NCI-H446 treated with DMSO at 0.1 percent for 48 hours (cell line): ENCODE measurements around the gene HERC6.
"Not testable (repeated sequence)": the region's sequence is repeated elsewhere in the genome, so short reads cannot be mapped to it uniquely, and the experiment has no call there.

ENCODE experiments used
- DNase-seq: peaks from one replicate; lab custom pipeline; 2025; lab: John Stamatoyannopoulos, UW

Gene HERC6

GRCh38 chr4:88378691-88379559, at the start of gene HERC6:
Gene HERC6 (plus strand): TSS chr4:88378852. CDS start chr4:88378922, 70 bp downstream.
- DNase-seq, result no peak

DNA sequence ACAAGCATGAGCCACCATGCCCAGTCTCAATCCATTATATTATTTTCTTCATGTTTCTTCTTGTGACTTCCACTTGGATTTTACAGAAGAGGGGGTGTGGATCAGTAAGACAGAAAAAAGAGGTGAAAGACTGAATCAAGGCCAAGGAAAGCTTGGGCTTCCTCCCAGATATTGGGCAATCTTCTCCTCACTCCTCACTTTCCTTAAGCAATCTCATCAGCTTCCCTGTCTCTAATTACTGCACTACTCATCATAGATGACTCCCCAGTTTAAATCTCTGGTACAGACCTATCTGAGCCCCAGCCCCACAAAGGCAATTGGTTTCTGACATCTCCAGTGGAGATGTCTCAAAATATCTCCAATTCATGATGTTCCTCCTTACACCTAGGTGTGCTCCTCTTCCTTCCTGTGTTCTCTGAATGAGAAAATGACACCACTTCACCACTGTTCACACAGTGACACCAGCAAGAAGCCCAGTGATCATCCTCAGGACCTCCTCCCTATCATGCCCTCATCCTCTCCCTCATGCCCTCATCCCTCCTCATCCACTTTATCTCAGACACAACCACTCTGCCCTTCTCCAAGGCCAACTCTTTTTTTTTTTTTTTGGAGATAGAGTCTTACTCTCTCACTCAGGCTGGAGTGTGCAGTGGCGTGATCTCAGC, 44.8 kb upstream of the HERC6 start:
- no peak for DNase-seq

GRCh38 chr4:88335092-88335665, 43.5 kb upstream of the HERC6 start:
- no peak for DNase-seq

DNA sequence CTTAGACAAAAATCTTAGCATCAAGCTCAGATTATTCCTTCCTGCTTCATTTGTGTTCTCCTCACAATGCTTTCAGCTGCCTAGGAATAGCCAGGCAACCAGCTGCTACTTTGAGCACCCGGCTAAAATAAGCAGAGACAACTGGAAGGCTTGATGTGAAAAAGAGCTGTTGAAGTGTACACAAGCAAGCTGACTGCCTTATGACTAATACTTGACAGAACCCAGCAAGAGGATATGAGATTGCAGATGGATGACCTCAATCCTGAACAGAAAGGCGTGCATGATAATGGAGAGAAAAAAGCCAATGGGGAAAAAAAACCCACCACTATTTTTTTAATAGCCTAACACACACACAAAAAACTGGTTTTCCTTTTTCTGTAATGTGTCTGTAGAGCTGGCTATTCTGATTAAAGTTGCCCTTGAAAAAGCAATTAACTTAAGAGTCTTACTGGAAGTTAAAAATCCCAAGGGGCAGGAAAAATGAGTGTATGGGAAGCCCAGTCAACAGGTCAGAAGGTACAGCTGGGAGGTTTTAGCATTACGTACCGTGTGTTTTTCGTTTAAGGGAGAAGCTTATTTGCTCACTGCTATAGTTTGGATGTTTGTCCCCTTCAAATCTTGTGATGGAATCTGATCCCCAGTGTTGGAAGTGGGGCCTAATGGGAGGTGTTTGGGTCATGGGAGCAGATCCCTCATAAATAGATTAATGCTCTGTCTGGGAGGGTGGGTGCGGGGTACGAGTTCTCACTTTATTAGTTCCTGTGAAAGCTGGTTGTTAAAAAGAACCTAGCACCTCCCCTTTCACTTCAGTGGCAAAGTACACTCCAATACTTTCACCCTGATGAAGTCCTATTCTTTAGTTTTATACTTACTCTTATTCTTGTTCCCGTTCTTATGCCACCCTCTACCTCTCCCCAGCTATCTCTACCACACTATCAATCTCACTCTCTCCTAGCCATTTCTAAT, 37.1 kb upstream of the HERC6 start:
- DNase-seq, result no peak

GRCh38 chr4:88346902-88347301, 31.8 kb upstream of the HERC6 start:
- DNase-seq, result not testable (repeated sequence)

- not testable (repeated sequence) for DNase-seq
Measured at GRCh38 chr4:88348761-88349160, 29.9 kb upstream of the HERC6 start.

DNA sequence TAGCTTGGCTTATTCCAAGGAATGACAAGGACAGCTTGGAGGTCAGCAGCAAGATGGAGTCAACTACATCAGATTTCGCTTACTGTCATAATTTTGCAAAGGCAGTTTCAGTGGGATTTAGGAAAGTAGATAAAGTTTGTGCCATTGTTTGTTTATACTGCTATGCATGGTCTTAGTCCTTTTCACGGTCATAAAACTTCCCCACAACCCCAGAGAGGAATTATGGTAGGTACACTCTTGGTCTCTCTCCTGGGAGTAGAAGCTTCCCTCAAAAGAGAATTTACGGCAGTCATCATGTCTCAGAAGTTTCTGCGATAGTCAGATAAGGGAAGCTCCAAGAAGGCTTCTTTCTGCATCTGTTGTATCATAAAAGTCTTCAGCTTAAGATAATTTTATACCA, 27.9 kb upstream of the HERC6 start:
- DNase-seq, result no peak

DNA sequence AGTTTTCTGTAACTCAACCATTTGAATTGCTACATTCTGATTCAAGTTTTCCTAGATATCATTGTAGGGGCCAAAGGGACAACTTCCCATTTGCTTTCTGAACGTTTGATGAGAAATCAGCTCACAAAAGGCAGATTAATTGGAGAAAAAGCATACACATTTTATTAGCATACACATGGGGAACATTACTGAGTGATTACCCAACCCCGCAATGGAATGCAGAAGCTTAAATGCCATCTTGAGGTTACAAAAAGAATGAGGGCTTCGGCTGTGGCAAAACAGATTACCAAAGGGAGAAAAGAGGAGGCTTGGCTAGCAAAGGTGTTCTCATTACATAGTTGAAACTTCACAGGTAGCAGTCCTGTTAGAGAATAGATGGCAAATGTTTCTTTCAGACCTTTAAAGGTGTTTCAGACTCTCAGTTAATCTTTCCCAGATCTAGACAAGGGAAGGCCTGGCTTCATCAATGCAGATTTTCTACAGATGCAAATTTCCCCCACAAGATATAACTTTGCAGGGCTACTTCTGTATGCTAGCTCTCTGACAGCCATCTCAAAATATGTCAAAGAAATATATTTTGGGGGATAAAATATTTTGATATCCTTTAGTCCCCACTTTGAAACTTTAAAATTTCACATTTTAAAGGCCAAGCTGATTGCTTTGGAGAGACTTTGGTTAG, 26.5 kb upstream of the HERC6 start:
- DNase-seq, result no peak

DNA sequence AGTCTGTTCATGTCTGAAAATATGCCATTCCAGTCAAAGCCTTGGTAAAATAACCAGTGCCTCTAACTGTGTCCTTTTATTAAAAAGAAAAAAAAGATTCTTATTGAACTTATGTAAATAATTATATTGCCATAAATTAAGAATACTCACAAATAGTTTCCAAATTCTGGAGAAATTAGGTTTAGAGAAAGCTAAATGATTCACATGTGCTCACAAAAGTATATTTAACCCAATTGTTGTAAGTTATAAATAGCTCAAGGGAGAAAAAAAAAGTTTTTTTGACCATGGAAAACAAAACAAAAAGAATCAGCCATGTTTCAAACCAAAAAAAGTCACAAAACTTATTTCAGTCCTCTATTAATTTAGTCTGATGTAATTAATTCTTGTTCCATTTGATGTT, 25.3 kb upstream of the HERC6 start:
- DNase-seq, result no peak

DNA sequence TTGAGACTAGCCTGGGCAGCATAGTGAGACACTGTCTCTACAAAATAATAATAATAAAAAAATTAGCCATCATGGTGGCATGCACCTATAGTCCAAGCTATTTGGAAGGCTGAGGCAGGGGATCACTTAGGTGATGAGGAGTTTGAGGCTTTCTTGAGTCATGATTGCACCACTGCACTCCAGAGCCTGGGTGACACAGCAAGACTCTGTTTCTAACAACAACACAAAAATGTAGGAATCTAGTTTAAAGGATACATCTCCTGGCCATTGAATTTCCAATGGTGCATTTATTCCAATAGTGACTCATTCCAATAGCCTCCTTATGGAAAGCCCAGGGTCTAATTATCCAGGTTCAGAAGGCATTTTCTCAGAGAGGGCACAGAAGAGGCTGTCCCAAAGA, 21.9 kb upstream of the HERC6 start:
- no peak for DNase-seq

DNA sequence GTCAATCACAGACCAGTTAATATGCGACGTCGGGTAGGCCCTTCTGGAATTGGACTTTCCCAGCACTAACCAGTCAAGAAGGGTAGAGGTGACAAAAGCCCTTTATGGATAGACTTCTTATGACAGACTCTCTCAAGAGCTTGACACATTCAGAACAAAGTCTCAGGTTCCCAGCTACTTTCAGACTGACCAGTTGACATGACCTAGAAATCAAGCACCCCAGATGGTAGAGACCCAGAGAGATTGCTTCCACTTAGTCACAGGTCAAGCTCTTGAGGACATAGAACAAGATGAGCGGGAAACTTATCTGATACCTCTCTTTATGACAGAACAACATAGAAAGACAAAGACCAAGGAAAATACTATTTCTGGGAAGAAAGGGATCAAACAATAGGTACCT, 21.4 kb upstream of the HERC6 start:
- no peak for DNase-seq

GRCh38 chr4:88359558-88359957, 19.1 kb upstream of the HERC6 start:
- no peak for DNase-seq

DNA sequence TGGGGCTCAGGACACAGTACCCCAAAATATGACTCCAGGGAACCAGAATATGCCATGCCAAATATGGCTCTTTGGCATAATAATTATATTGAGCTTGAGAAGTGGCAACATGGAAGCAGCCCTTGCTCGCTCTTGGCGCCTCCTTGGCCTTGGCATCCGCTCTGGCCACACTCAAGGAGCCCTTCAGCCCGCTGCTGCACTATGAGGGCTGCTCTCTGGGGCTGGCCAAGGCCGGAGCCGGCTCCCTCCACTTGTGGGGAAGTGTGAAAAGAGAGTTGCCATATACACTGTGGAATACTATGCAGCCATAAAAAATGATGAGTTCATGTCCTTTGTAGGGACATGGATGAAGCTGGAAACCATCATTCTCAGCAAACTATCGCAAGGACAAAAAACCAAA, 18.4 kb upstream of the HERC6 start:
- DNase-seq, result no peak

DNA sequence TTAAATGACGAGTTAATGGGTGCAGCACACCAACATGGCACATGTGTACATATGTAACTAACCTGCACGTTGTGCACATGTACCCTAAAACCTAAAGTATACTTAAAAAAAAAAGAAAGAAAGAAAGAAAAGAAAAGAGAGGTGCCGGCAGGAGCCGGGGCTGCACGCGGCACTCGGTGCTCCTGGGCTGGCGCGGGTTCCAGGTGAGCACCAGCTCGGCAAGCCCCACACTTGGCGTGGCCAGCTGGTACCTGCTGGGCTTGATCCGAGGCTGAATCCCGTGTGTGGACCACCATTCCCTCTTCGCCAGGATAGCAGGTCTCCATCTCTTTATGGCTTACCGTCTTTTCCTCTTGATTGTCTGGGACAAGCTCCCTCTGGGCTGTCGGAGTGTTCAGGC, 17.9 kb upstream of the HERC6 start:
- DNase-seq, result no peak

DNA sequence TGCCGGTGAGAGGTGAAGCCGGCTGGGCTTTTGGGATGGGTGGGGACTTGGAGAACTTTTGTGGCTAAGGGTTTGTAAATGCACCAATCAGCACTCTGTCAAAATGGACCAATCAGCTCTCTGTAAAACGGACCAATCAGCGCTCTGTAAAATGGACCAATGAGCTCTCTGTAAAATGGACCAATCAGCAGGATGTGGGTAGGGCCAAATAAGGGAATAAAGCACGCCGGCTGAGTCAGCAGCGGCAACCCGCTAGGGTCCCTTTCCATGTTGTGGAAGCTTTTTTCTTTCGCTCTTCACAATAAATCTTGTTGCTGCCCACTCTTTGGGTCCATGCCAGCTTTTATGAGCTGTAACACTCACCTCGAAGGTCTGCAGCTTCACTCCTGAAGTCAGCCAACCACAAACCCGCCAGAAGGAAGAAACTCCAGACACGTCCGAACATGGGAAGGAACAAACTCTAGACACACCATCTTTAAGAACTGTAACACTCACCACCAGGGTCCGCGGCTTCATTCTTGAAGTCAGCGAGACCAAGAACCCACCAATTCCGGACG, 17.4 kb upstream of the HERC6 start:
- not testable (repeated sequence) for DNase-seq

DNA sequence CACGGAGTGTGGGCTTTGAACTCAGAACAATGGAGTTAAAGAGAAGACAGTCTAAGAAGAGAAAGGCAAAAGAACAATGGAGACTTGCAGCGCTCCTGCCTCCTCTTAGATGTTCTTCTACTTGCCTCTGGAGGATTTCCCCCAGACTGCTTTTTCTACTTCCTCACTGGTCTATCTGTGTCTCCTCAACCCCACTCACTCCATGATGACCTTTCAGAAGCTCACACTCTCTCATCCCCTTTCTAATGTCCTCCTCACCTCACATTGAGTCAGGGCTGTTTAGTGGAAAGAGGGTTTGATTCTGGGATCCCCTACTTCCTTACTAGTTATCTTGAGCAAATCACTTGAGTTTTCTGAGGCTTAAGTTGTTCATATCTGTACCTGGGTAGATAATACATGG, 12.2 kb upstream of the HERC6 start:
- DNase-seq, result no peak

DNA sequence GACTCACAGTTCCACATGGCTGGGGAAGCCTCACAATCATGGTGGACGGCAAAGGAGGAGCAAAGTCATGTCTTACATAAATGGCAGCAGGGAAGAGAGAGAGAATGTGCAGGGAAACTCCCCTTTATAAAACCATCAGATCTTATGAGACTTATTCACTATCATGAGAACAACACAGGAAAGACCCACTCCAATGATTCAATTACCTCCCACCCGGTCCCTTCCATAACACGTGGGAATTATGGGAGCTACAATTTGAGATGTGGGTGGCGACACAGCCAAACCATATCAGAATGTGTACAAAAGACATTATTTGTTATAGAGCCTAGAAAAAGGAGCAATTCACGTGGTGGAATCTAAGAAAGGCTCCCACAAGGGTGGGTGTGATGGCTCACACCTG, 10.8 kb upstream of the HERC6 start:
- no peak for DNase-seq

DNA sequence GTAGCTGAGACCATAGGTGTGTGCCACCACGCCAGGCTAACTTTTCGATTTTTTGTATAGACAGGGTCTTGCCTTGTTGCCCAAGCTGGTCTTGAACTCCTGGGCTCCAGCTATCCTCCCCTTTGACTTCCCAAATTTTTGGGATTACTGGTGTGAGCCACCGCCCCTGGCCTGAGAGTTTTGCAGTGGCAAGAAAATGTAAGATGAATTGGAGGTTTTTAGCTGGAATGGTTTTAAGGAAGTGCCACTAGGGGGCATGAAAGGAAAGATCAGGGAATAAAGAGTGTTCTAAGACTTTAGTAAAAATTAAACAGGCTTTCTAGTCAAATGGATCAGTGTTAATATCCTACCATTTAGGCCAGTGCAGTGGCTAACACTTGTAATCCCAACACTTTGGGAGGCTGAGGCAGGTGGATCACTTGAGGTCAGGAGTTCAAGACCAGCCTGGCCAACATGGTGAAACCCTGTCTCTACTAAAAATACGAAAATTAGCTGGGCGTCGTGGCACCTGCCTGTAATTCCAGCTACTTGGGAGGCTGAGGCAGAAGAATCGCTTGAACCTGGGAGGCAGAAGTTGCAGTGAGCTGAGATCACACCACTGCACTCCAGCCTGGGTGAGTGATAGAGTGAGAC, 9.4 kb upstream of the HERC6 start:
- not testable (repeated sequence) for DNase-seq

GRCh38 chr4:88381123-88381522, 2.5 kb downstream of the HERC6 start:
- no peak for DNase-seq

DNA sequence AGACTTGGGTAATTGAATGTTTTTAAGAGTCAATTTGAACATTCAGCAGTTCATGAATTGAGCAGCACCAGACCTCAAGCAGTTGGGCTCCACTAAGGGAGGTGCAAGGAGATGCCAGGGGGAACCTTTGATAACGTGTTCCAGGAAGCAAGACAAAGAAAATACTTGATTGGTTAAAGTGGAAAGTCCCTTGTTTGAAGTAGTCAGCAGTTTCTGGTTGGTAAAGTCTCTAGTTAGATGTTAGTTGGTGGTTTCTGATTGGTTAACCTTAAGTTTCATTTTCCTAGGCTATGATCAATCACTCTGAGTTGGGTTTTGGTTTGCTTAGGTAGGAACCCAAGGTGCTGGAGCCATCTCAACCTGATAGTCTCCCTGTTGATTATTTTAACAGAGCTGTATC, 4.0 kb downstream of the HERC6 start:
- no peak for DNase-seq

DNA sequence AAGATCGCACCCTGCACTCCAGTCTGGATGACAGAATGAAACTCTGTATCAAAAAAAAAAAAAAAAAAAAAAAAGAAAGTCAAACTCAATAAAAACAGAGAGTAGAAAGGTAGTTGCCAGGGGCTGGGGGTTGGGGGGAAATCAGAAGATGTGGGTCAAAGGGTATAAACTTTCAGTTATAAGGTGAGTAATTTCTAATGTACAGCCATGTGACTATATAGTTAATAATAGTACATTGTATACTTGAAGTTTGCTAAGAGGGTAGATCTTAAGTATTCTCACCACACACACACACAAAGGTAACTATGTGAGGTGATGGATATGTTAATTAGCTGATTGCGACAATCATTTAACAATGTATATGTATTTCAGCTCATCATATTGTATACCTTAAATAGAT, 11.5 kb downstream of the HERC6 start:
- DNase-seq, result no peak
